DOHH2 (cell line): ENCODE measurements around the gene IMPG1.
A peak's percentile ranks its signal among the peaks of the same experiment; 100 is the strongest.

Source experiments
- CTCF ChIP-seq: fragments of 200-600 bp; sonication (generic); IDR thresholded peaks from one replicate; pipeline ENCODE4 v1.5.1; 2014; ENCODE audit warnings: antibody characterized with exemption, mild to moderate bottlenecking, low read depth, low read length; ENCODE audit not compliant: poor library complexity, severe bottlenecking
- EZH2phosphoT487 ChIP-seq: fragments of 200-600 bp; sonication (generic); IDR thresholded peaks from 2 replicates; pipeline ENCODE4 v1.6.1; 2017; ENCODE audit warnings: borderline replicate concordance, mild to moderate bottlenecking, antibody characterized with exemption, low read length, moderate library complexity, mixed read lengths

GRCh38 chr6:75893058-75893775, 179.2 kb downstream of the IMPG1 start:
- TF ChIP-seq CTCF (peak; percentile 76), EZH2phosphoT487 (no peak)
